HCT116 (cell line): Measurements from ENCODE around the gene DENND6A. TPM values are rescaled to one million over a fixed set of nuclear protein-coding genes. Genes with fewer than 3 reads are reported as not detected.
A peak's percentile ranks its signal among the peaks of the same experiment; 100 is the strongest.

Experiments used
- ATAC-seq: fragments of 200-7000 bp; cut with Tn5 transposase; 2 replicates; pipeline ENCODE4 v1.9.1; 2020; ENCODE audit warnings: mild to moderate bottlenecking, moderate library complexity
- BruUV-seq: library from RNA; stranded (reverse); fragments of 400-500 nt; replicated peaks from 2 replicates; lab custom pipeline; 2021; lab: Mats Ljungman, UMichigan
- CTCF ChIA-PET: fragments of 300-600 bp; sonication (Branson Sonifier 250); formaldehyde crosslinking; loops from one replicate; lab custom pipeline; 2021; ENCODE audit warnings: antibody characterized with exemption; lab: Charles Lee
- POLR2A ChIA-PET: fragments of 300-600, 350-600 bp; sonication (Branson Sonifier 250); formaldehyde crosslinking; loops from one replicate; lab custom pipeline; 2021; ENCODE audit warnings: antibody characterized with exemption; lab: Charles Lee
- RAD21 ChIA-PET, 2 experiments: fragments of 300-600 bp; sonication (Branson Sonifier 250); formaldehyde crosslinking; loops; one replicate each; lab custom pipeline; 2023; ENCODE audit warnings: low total read pairs in 2 of 2; ENCODE audit not compliant: uncharacterized antibody in 2 of 2, unreplicated experiment in 2 of 2, low non-redundant PET in 1 of 2; lab: Charles Lee
- DNase-seq: peaks from one replicate; pipeline ENCODE4 v3.0.0-alpha.2; 2010; ENCODE audit warnings: low read depth, low spot score
- H2AFZ ChIP-seq: fragments of 200-600 bp; shearing (Covaris generic), sonication (generic); 2 replicates; pipeline ENCODE4 v1.6.1; 2017; ENCODE audit warnings: low read depth, mixed run types, mixed read lengths, antibody characterized with exemption, low read length; ENCODE audit not compliant: poor library complexity, severe bottlenecking
- H3K27ac ChIP-seq: 2 replicates; pipeline ENCODE4 v1.5.1; 2012; ENCODE audit warnings: low read depth, low read length
- H3K27me3 ChIP-seq: fragments of 200-600 bp; sonication (generic); 2 replicates; pipeline ENCODE4 v1.6.1; 2016; ENCODE audit warnings: mixed run types, low read length, mixed read lengths; ENCODE audit not compliant: insufficient read depth
- H3K36me3 ChIP-seq, 2 experiments: fragments of 200-500 bp in 1 of 2; fragments of 200-600 bp in 1 of 2; sonication (Bioruptor generic) in 1 of 2; sonication (generic) in 1 of 2; 2 replicates each; pipeline versions ENCODE4 v1.5.1 to v1.6.1; 2014 to 2016; ENCODE audit warnings: low read length in 2 of 2, inconsistent platforms in 1 of 2, mixed read lengths in 1 of 2, mixed run types in 1 of 2; ENCODE audit not compliant: insufficient read depth in 2 of 2, control insufficient read depth in 1 of 2
- H3K4me1 ChIP-seq, 2 experiments: fragments of 200-600 bp in 1 of 2; sonication (generic) in 1 of 2; 2 replicates each; pipeline versions ENCODE4 v1.5.1 to v1.6.1; 2012 to 2017; ENCODE audit warnings: low read length in 2 of 2, inconsistent platforms in 1 of 2, mild to moderate bottlenecking in 1 of 2, mixed read lengths in 1 of 2, mixed run types in 1 of 2, moderate library complexity in 1 of 2; ENCODE audit not compliant: insufficient read depth in 2 of 2, control insufficient read depth in 1 of 2
- H3K4me2 ChIP-seq: fragments of 200-600 bp; sonication (generic); 2 replicates; pipeline ENCODE4 v1.6.1; 2017; ENCODE audit warnings: mixed run types, low read length, mixed read lengths
- H3K4me3 ChIP-seq, 2 experiments: fragments of 200-600 bp in 1 of 2; sonication (generic) in 1 of 2; replicated peaks in 1 of 2; 2 replicates each; pipeline ENCODE4 v1.5.1; 2011 to 2016; ENCODE audit warnings: low read length in 2 of 2, control low read depth in 1 of 2, low read depth in 1 of 2, mild to moderate bottlenecking in 1 of 2, mixed read lengths in 1 of 2, mixed run types in 1 of 2
- H3K79me2 ChIP-seq: fragments of 200-600 bp; sonication (generic); 2 replicates; pipeline ENCODE4 v1.6.1; 2017; ENCODE audit warnings: mild to moderate bottlenecking, mixed run types, low read length, moderate library complexity, mixed read lengths; ENCODE audit not compliant: insufficient read depth
- H3K9ac ChIP-seq: fragments of 200-600 bp; sonication (generic); 2 replicates; pipeline ENCODE4 v1.6.1; 2016; ENCODE audit warnings: low read length, mixed read lengths
- H3K9me2 ChIP-seq: fragments of 200-600 bp; sonication (generic), shearing (Covaris generic); 2 replicates; pipeline ENCODE4 v1.6.1; 2017; ENCODE audit warnings: mixed run types, mild to moderate bottlenecking, moderate library complexity; ENCODE audit not compliant: insufficient read depth
- H3K9me3 ChIP-seq, 2 experiments: fragments of 200-500 bp in 1 of 2; fragments of 200-600 bp in 1 of 2; sonication (Bioruptor generic) in 1 of 2; sonication (generic) in 1 of 2; 2 replicates each; pipeline ENCODE4 v1.6.1; 2014 to 2017; ENCODE audit warnings: low read length in 2 of 2, mixed read lengths in 2 of 2, inconsistent platforms in 1 of 2, low read depth in 1 of 2, mild to moderate bottlenecking in 1 of 2, mixed run types in 1 of 2, moderate library complexity in 1 of 2; ENCODE audit not compliant: control insufficient read depth in 1 of 2, insufficient read depth in 1 of 2
- H4K20me1 ChIP-seq: fragments of 200-600 bp; sonication (generic), shearing (Covaris generic); 2 replicates; pipeline ENCODE4 v1.6.1; 2017; ENCODE audit warnings: mixed run types, mild to moderate bottlenecking, moderate library complexity; ENCODE audit not compliant: insufficient read depth
- ELF1 ChIP-seq: IDR thresholded peaks from 2 replicates; pipeline ENCODE4 v1.6.1; 2012; ENCODE audit warnings: low read depth, borderline replicate concordance
- EZH2 ChIP-seq: fragments of 200-600 bp; sonication (generic); IDR thresholded peaks from 2 replicates; pipeline ENCODE4 v1.6.1; 2017; ENCODE audit warnings: antibody characterized with exemption, mixed run types
- POLR2AphosphoS5 ChIP-seq: IDR thresholded peaks from 2 replicates; pipeline ENCODE4 v1.6.1; 2011; ENCODE audit warnings: mild to moderate bottlenecking, low read depth, low read length, moderate library complexity
- SRF ChIP-seq: IDR thresholded peaks from 2 replicates; pipeline ENCODE4 v1.6.1; 2012; ENCODE audit warnings: low read depth
- TCF7L2 ChIP-seq: IDR thresholded peaks from 2 replicates; pipeline ENCODE4 v1.7.0; 2011; ENCODE audit warnings: borderline replicate concordance, inconsistent platforms; ENCODE audit not compliant: insufficient read depth, insufficient read length; ENCODE audit errors: extremely low read depth
- YY1 ChIP-seq: IDR thresholded peaks from 2 replicates; pipeline ENCODE4 v1.6.1; 2011; ENCODE audit warnings: low read length, low read depth, moderate library complexity, mild to moderate bottlenecking; ENCODE audit not compliant: insufficient replicate concordance; ENCODE audit errors: extremely low read depth
- intact Hi-C: fragments of 100-400 bp; cut with micrococcal nuclease; formaldehyde crosslinking; loops from 2 replicates; pipeline ENCODE4 v1.10.0; 2022
- total RNA-seq: library from RNA; stranded (reverse); gene quantifications from one replicate; pipeline ENCODE4 v1.2.1, GENCODE V29; 2021; ENCODE audit not compliant: unreplicated experiment
- TF ChIP-seq, protein P1 (sequence below): IDR thresholded peaks from 2 replicates; pipeline ENCODE4 v1.6.1; 2012; ENCODE audit warnings: low read depth

DENND6A gene
- total RNA-seq, 1 experiment from 2014 or later: 22.3 TPM

DNA sequence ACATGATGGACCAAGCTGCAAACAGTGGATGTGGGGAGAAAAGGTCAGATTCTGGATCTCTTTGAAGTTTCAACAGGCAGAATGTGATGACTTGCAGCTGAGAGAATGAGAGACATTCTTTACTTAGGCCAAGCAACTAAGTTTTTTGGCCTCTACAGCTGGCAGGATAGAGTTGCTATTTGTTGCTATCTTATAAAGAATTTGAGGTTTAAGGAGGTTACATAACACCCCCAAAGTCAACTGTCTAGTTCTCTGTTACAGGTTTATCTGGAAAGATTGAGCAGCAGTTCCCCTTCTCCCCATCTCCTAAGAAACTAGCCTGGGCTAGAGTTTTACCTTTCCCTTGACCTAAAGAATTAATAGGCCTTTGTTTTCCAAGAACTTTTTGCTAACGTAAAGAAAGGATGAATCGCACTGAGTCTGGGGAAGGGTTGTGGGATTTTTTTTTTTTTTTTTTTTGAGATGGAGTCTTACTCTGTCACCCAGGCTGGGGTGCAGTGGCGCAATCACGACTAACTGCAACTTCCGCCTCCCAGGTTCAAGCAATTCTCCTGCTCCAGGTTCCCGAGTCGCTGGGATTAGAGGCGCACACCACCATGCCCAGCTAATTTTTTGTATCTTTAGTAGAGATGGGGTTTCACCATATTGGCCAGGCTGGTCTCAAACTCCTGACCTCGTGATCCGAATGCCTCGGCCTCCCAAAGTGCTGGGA lies 36.6 kb upstream of the DENND6A start:
- no peaks in the 10 kb centered on the region for H3K9me2 ChIP-seq

More for the DNA sequence above, 36.6 kb upstream of the DENND6A start:
- BruUV-seq: no TSS peak
- Histone ChIP-seq H3K4me2 (no peak overlapping the region), H3K27me3 (no peaks in the 10 kb centered on the region), H3K27ac (no peak overlapping the region), H3K4me3 (no peak overlapping the region), H3K9ac (no peak overlapping the region), H3K9me3 (no peaks in the 10 kb centered on the region), H3K36me3 (no peaks in the 10 kb centered on the region), H3K4me1 (peaks cover 0 to 12% of the 10 kb centered on the region in 2 experiments; a peak in 2 of 4 replicates), H4K20me1 (no peaks in the 10 kb centered on the region), H3K79me2 (no peaks in the 10 kb centered on the region), H2AFZ (peak overlapping the region; percentile 16)
- DNase-seq (no peak), ATAC-seq (no peak)
- ChIA-PET POLR2A (no interaction called here), CTCF (no interaction called here), RAD21 (no interaction called here)
- TF ChIP-seq SRF (no peak), YY1 (no peak), POLR2AphosphoS5 (no peak), TCF7L2 (no peak), ELF1 (no peak), EZH2 (no peak)
- TF ChIP-seq, protein P1, sequence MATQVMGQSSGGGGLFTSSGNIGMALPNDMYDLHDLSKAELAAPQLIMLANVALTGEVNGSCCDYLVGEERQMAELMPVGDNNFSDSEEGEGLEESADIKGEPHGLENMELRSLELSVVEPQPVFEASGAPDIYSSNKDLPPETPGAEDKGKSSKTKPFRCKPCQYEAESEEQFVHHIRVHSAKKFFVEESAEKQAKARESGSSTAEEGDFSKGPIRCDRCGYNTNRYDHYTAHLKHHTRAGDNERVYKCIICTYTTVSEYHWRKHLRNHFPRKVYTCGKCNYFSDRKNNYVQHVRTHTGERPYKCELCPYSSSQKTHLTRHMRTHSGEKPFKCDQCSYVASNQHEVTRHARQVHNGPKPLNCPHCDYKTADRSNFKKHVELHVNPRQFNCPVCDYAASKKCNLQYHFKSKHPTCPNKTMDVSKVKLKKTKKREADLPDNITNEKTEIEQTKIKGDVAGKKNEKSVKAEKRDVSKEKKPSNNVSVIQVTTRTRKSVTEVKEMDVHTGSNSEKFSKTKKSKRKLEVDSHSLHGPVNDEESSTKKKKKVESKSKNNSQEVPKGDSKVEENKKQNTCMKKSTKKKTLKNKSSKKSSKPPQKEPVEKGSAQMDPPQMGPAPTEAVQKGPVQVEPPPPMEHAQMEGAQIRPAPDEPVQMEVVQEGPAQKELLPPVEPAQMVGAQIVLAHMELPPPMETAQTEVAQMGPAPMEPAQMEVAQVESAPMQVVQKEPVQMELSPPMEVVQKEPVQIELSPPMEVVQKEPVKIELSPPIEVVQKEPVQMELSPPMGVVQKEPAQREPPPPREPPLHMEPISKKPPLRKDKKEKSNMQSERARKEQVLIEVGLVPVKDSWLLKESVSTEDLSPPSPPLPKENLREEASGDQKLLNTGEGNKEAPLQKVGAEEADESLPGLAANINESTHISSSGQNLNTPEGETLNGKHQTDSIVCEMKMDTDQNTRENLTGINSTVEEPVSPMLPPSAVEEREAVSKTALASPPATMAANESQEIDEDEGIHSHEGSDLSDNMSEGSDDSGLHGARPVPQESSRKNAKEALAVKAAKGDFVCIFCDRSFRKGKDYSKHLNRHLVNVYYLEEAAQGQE: no peak
- intact Hi-C loops: no loop called here
